Smooth muscle cell (in vitro differentiated cells): ENCODE results near the gene ISLR. TPM values are rescaled to one million over a fixed set of nuclear protein-coding genes. Genes with fewer than 3 reads are reported as not detected.

Experiments used
- DNase-seq: peaks from one replicate; lab custom pipeline; 2025; ENCODE audit not compliant: unreplicated experiment; lab: John Stamatoyannopoulos, UW
- H2AFZ ChIP-seq: fragments of 200-600 bp; sonication (generic); 2 replicates; pipeline ENCODE4 v1.6.0; 2016; ENCODE audit warnings: antibody characterized with exemption, low read depth, mild to moderate bottlenecking
- H3F3A ChIP-seq: fragments of 200-600 bp; sonication (generic); 2 replicates; pipeline ENCODE4 v1.6.0; 2017; ENCODE audit warnings: antibody characterized with exemption, low read depth
- H3K27ac ChIP-seq: fragments of 200-600 bp; sonication (generic); 2 replicates; pipeline ENCODE4 v1.5.1; 2016; ENCODE audit warnings: low read depth, mild to moderate bottlenecking
- H3K27me3 ChIP-seq: fragments of 200-600 bp; sonication (generic); 2 replicates; pipeline ENCODE4 v1.6.1; 2016; ENCODE audit warnings: low read depth, mild to moderate bottlenecking
- H3K36me3 ChIP-seq: fragments of 200-600 bp; sonication (generic); 2 replicates; pipeline ENCODE4 v1.5.1; 2016; ENCODE audit warnings: low read depth
- H3K4me1 ChIP-seq: fragments of 200-600 bp; sonication (generic); 2 replicates; pipeline ENCODE4 v1.5.1; 2016; ENCODE audit warnings: low read depth
- H3K4me2 ChIP-seq: fragments of 200-600 bp; sonication (generic); 2 replicates; pipeline ENCODE4 v1.6.0; 2016; ENCODE audit warnings: mild to moderate bottlenecking
- H3K4me3 ChIP-seq: fragments of 200-600 bp; sonication (generic); 2 replicates; pipeline ENCODE4 v1.5.1; 2016; ENCODE audit warnings: mild to moderate bottlenecking
- H3K79me2 ChIP-seq: fragments of 200-600 bp; sonication (generic); 2 replicates; pipeline ENCODE4 v1.6.0; 2016; ENCODE audit warnings: low read depth, mild to moderate bottlenecking
- H3K9ac ChIP-seq: fragments of 200-600 bp; sonication (generic); 2 replicates; pipeline ENCODE4 v1.6.0; 2016; ENCODE audit warnings: low read depth
- H3K9me3 ChIP-seq: fragments of 200-600 bp; sonication (generic); replicated peaks from 2 replicates; pipeline ENCODE4 v1.5.1; 2016; ENCODE audit warnings: low read depth
- H4K20me1 ChIP-seq: fragments of 200-600 bp; sonication (generic); 2 replicates; pipeline ENCODE4 v1.6.0; 2016; ENCODE audit warnings: low read depth
- CTCF ChIP-seq: fragments of 200-600 bp; sonication (generic); IDR thresholded peaks from 2 replicates; pipeline ENCODE4 v1.5.1; 2017; ENCODE audit warnings: borderline replicate concordance, mild to moderate bottlenecking, antibody characterized with exemption; ENCODE audit not compliant: insufficient read depth, poor library complexity, severe bottlenecking
- WGBS: methylation state at CpG from one replicate; pipeline ENCODE4 v1.1.7; 2016; ENCODE audit warnings: low lambda C conversion rate; 5-methylcytosine and 5-hydroxymethylcytosine counted together
- polyA plus RNA-seq: library from polyadenylated mRNA; unstranded; fragments of >200 nt; fragmentation: Nextera tagmentation; extraction: Ambion mirVana; gene quantifications from 2 replicates; pipeline ENCODE4 v1.2.1, GENCODE V29; 2016
- total RNA-seq: library from RNA; depleted of rRNA; stranded (reverse); fragments of >200 nt; gene quantifications from 2 replicates; pipeline ENCODE4 v1.2.3, GENCODE V29; 2014

Gene ISLR
- total and polyA plus RNA-seq, 2 experiments from 2014 or later, result 119 to 130 TPM

GRCh38 chr15:74134387-74135027 is 39.0 kb upstream of the ISLR start:
- no peak overlapping the region for H3K4me3 ChIP-seq
- H3K27me3 ChIP-seq, result peaks cover 55% of the 10 kb centered on the region
- no peaks in the 10 kb centered on the region for H3K9me3 ChIP-seq
- no peak overlapping the region for H3K27ac ChIP-seq
- 17% methylated on average over 46 of the region's 53 CpGs for WGBS
- peak; percentile 39 for TF ChIP-seq CTCF
- H3K9ac ChIP-seq, result no peak overlapping the region
- H3K4me1 ChIP-seq, result peaks cover 42% of the 10 kb centered on the region
- H4K20me1 ChIP-seq, result no peaks in the 10 kb centered on the region
- no peak overlapping the region for H2AFZ ChIP-seq
- H3K4me2 ChIP-seq, result no peak overlapping the region
- no peak for DNase-seq
- H3K36me3 ChIP-seq, result no peaks in the 10 kb centered on the region
- H3F3A ChIP-seq, result peaks cover 13% of the 10 kb centered on the region
- H3K79me2 ChIP-seq, result no peaks in the 10 kb centered on the region

GRCh38 chr15:74135041-74135565 is 38.4 kb upstream of the ISLR start:
- H3K79me2 ChIP-seq, result no peaks in the 10 kb centered on the region
- no peak overlapping the region for H3K9ac ChIP-seq
- H3K36me3 ChIP-seq, result no peaks in the 10 kb centered on the region
- no peak for TF ChIP-seq CTCF
- peaks cover 13% of the 10 kb centered on the region for H3F3A ChIP-seq
- peaks cover 40% of the 10 kb centered on the region for H3K4me1 ChIP-seq
- no peaks in the 10 kb centered on the region for H4K20me1 ChIP-seq
- no peak overlapping the region for H3K27ac ChIP-seq
- no peaks in the 10 kb centered on the region for H3K9me3 ChIP-seq
- peaks cover 51% of the 10 kb centered on the region for H3K27me3 ChIP-seq
- DNase-seq, result no peak
- 20% methylated on average over 27 of the region's 27 CpGs for WGBS
- H3K4me3 ChIP-seq, result peak overlapping the region; percentile 59
- H2AFZ ChIP-seq, result no peak overlapping the region
- peak overlapping the region; percentile 95 for H3K4me2 ChIP-seq

GRCh38 chr15:74136540-74136813 is 37.0 kb upstream of the ISLR start:
- no peaks in the 10 kb centered on the region for H3K9me3 ChIP-seq
- H3K36me3 ChIP-seq, result no peaks in the 10 kb centered on the region
- peaks cover 13% of the 10 kb centered on the region for H3F3A ChIP-seq
- DNase-seq, result no peak
- no peak for TF ChIP-seq CTCF
- H3K9ac ChIP-seq, result no peak overlapping the region
- WGBS, result 2% methylated on average over 12 of the region's 26 CpGs
- peak overlapping the region; percentile 59 for H3K4me3 ChIP-seq
- H4K20me1 ChIP-seq, result no peaks in the 10 kb centered on the region
- H2AFZ ChIP-seq, result peak overlapping the region; percentile 69
- H3K79me2 ChIP-seq, result no peaks in the 10 kb centered on the region
- peaks cover 37% of the 10 kb centered on the region for H3K27me3 ChIP-seq
- no peak overlapping the region for H3K27ac ChIP-seq
- H3K4me1 ChIP-seq, result peaks cover 35% of the 10 kb centered on the region
- peak overlapping the region; percentile 95 for H3K4me2 ChIP-seq
